ENCODE measurements around the gene DAB1.

Gene DAB1

DNA sequence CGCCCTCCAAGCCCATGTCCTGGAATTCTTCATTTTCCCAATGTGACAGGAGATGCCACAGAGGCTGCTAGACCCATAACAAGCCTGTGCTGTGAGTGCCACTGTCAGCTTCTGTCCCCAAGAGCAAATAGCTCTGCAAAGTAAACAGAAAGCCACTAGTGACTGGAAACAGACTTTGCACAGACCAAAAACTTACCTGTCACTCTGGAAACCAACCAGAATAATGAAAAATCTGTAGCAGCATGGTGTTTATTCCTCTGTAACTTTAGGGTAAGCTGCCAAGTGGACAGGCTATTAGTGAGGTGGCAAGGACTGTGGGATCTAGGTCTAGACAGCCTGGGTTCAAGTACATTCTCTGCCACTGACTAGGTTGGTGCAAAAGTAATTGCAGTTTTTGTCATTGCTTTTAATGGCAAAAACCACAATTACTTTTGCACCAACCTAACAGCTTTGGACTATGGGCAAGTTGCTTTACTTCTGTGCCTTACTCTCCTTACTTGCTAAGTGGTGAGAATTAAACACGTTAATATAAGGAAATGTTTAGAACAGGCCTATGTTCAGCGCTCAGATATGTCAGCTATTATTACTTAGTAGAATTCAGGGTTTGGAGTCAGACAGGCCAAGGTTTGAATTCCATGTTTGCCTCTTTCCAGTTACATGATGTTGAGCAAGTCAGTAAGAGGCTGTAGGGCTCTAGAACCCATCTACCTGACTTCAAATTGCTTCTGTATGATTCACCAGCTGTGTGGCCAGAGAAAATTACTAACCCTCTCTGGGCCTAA lies 457.8 kb downstream of the DAB1 start, which contains the start of gene C8B:
Gene C8B, minus strand, starts transcription at position 100 of the 782 bp plus-strand sequence. Its CDS starts 67 bp downstream, at position 33.
- DNase-seq, result no peak

DNA sequence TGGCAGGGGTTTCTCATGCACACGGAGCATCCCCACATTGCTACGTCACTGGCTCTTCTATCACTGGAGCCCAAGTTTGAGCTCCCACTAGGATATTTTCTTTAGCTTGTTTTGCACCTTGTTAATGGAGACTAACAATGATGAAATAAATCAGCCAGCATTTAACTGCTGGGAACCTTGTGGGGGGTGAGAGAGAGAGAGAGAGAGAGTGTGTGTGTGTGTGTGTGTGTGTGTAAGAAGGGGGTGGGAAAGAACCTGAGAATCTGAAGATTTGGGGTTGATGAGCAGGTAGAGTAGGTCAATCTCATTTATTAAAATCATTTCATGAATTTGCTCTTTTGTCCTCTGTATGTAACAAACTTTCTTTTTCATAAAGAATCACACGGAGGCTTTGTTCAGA lies 458.7 kb downstream of the DAB1 start:
- no peak for DNase-seq

DNA sequence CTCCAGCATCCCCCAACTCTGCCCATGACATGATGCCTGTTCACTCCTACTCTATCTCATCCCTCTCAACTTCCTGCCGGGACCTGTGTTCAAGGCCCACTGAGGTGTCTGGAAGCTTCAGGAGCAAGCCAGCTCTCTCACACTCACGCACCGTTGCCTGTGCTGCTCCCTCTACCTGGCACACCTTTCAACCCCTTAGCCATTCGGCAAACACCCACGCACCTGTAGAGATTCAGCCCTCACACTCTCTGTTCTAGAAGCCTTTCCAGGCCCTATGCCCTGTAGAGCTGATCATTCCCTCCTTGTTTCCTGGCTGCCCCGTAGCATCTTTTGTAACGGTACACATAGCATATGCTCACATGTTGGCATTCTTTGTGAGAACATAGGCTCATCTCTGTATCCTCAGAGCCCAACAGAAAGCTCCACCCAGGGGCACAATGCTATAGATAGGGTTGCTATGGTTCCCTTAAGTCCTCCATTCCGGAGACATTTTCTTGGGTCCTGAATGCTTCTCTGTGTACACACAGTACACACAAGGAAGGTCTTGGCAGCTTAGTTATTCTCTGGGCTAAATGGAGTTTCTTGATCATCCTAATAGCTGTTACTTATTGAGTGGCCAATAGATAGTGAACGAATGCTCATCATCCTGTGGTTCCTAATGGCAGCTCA lies 459.4 kb downstream of the DAB1 start:
- DNase-seq, result no peak

DNA sequence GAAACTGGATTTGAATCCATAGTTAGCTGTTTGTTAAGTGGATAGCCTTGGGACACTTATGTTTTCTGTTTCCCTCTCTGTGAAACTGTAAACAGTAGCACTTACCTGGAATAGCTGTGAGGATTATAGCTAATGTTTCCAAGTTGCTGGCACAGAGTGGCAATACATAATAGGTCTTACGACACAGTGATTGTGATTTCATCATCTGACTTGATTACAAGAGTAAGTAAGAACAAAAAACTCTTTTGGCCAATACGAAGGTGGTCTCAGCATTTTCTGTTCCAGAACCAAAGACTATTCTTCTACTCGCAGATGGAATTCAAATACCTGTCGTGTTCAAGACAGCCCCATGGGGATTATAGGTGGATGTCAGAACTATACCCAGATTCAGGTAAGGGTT lies 460.2 kb downstream of the DAB1 start:
- DNase-seq, result no peak

DNA sequence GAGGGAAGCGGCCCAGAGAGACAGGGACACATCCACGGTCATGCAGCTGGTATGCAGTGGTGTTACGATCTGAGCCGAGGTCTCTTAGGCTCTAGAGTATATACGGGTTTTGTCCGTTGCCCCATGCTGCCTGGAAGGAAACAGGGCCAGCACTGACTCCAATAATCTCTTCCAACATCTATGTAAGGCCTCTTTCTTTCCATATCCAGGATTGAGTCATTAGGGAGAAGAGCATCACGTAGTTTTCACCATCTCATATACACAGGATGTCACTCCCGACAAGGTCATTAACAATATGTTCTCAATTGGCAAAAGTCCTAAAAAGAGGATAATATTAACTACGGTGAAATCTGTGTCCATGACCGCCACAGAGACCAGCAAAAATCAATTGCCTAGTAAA lies 462.4 kb downstream of the DAB1 start:
- no peak for DNase-seq

DNA sequence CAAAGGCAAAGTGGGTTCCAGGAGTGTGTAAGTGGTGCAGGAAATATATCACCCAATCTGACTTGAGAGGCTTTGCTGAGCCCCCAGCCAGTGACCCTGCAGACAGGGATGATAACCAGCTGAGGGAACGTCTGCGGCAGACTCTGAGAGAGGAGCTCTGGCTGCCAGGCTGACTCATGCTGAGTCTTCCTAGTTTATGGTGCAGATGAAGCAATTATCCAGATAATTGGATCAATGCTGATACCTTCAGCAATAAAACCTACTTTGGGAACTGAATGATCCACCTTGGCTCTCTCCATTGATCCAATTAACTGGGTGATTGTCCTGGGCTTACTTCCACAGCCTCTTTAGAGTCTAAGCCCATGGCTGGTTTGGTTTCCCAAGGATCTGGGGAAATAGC lies 465.3 kb downstream of the DAB1 start:
- DNase-seq, result no peak

DNA sequence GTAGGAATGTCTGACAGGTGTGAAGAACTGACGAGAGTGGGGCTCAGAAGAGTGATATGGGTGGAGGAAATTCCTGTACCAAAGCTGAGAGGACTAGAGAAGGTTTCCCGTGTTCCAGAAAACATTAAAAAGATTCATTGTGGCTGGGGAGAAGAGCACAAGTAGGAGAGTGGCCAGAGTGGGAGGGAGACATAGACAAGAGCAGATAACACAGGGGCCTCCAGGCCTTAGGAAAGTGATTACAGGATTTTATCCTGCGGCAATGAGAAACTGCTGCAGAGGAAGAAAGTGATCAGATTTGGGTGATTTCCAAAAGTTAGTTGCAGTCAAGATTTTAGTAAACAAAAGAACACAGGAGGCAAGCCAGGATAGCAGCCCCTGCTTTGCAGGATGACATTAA lies 465.9 kb downstream of the DAB1 start:
- DNase-seq, result no peak

DNA sequence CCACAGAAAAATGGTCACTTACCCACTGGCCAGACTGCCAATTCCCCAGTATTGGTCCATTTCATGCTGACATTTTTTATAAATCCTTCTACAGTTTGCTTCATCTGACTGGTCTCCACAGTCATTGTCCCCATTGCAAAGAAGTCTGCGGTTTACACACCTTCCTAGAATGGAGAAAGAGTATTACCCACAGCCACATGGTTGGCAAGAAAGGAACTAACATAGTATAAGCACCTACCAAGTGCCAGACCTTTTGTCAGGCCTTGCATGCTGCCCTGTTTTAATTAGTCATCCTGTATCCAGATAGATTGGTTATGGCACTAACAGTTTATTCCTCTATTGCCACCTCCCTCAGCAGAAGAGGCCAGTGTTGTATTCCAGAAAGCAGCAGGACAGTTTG lies 469.2 kb downstream of the DAB1 start:
- DNase-seq, result no peak

DNA sequence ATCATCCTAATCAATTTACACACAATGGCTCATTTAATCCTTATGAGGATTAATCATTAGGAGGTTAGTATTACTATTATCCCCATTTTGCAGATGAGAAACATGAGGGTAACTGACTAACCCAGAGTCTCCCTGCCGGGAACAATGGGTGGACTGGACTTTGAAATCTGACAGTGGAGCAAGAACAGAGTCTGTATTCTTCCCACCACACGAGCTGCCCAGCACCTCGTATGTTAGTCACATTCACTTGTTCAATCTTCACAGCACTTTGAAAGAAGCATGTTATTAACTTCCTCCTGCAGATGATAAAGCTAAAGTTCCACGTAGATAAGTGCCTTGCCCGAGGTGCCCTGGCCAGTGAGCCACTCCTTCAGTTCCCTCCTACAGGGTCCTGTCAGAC lies 470.5 kb downstream of the DAB1 start:
- DNase-seq, result no peak

DNA sequence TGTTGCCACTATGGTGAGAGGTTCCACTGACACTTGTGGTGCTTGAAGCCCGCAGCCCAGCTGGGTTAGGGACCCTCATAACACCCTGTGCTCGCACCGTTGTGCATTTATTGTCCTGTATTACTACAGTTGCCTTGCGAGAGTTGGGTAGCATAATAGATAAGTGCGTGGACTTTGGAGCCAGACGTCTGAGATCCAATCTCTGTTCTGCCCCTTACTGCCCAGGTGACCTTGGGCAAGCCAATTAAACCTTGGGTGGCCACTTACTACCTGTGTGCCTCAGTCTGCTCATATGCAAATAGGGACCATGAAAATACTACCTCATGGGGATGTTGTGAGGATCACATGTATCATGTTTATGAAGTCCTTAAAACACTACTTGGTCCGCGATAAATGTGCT lies 471.4 kb downstream of the DAB1 start:
- no peak for DNase-seq

DNA sequence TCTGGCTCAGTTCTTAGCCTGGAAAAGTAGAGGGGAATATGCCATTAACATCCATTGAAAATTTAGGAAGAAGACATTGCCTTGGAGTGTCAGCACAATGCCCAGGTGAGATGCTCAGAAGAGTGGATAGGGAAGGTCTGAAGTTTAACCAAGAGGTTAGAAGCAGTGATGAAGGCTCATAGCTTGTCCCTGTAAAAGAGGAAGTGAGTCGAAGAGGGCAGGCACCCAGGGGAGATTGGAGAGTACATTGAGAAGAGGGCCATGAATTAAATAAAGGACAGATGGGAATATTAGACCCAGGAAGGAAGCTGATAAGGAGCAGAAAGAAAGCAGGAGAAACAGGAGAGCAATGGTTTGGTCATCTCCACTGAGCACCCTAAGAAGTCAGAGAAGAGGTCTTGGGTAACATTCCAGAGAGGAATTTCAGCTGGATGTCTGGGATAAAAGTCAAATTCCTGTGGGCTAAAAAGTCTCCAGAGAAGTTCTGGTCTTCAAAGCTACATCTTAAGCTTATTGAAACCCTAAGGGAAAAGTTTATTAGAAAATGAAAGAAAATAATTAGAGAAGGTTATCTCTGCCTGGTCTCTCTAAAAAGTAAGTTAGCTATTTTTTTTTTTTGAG lies 475.3 kb downstream of the DAB1 start:
- no peak for DNase-seq

Measured in NCI-H1092 treated with DMSO at 0.1 percent for 48 hours (cell line).